Astrocyte of the cerebellum (primary cell): ENCODE measurements around the gene TBC1D22A.

ENCODE experiments used
- DNase-seq: peaks from one replicate; pipeline ENCODE4 v3.0.0-alpha.2; 2011; ENCODE audit warnings: low read depth
- H3K4me3 ChIP-seq: 2 replicates; pipeline ENCODE4 v1.5.1; 2011; ENCODE audit warnings: mild to moderate bottlenecking, low read depth, low read length, moderate library complexity
- CTCF ChIP-seq: IDR thresholded peaks from 2 replicates; pipeline ENCODE4 v1.5.1; 2012; ENCODE audit warnings: low read length, low read depth, moderate library complexity, mild to moderate bottlenecking; ENCODE audit errors: missing control alignments
- in situ Hi-C: cut with HindIII; loops from 2 replicates; pipeline ENCODE4 v1.10.0; 2017; ENCODE audit warnings: low sequenced_read_pairs

The TBC1D22A gene

DNA sequence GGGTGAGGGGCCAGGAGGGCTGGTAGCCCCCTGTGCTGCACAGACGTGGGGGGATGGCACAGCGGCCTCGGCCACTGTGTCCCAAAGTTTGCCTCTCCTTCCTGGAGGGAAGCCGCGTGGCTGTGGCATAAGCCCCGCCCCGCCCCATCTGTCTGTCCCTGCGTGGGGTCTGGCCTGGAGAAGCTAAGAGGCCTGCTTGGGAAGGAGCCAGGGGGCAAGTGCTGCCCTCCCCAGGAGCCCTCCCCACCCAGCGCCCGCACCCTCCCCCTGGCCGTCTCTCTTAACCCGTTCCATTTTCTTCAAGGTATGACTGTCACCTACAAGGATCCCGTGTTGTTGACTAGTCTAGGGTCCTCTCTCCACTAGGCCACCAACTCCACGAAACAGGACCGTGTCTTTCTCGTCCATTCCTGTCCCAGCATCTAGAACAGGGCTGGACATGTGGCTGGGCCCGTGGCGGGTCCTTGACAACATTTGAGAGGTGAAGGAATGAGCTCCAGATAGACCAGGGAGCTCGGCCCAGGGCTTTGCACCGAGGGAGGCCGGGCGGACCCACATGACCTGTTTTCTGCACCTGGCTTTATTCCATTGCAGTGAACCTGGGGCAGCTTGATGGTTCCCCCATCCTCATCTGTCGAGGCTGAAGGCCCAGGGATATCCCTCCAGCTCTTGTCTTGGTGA, 428.0 kb downstream of the TBC1D22A start:
- no peak for TF ChIP-seq CTCF
- DNase-seq, result no peak
- no peak overlapping the region for H3K4me3 ChIP-seq
- in situ Hi-C loops, result no loop called here

GRCh38 chr22:47190957-47191670, 428.7 kb downstream of the TBC1D22A start:
- H3K4me3 ChIP-seq, result no peak overlapping the region
- DNase-seq, result no peak
- TF ChIP-seq CTCF, result no peak
- in situ Hi-C loops, result no loop called here

DNA sequence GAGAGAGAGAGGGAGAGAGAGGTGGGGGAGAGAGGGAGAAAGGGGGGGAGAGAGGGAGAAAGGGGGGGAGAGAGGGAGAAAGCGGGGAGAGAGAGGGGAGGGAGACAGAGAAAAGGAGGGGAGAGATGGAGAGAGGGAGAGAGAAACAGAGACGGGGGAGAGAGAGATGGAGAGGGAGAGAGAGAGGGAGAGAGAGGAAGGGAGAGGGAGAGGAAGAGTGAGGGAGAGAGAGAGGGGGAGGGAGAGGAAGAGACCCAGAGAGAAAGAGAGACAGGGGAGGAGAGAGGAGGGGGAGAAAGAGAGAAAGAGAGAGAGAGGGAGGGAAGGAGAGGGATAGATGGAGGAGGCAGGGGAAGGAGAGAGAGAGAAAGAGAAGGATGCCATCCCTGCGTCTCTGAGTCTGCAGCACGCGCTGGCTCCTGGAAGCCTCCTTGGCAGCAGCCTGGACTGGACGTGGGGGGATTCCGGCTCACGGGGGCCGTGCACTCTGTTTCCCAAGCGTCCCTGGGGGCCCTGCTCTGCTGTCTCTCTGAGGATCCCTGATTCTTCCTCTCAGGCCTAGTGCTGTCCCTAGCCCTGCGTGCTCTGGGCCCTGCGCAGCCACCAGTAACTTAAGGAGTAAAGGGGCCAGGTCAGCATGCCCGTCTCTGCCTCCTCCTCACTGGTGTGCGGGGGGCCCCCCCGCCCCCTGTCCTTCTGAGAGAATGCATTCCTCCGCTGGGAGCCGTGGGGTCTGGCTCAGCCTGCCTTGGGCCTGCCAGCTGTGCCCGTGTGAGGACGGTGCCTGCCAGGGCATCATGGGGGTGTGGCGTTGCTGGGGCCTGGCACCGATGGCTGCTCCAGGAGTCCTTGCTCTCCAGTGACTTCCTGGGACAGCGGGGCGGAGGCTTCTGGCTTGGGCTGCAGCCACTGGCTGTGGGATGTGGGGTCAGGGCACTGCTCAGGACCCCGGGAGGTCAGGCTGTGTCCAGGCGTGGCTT, 429.5 kb downstream of the TBC1D22A start:
- DNase-seq, result no peak

DNA sequence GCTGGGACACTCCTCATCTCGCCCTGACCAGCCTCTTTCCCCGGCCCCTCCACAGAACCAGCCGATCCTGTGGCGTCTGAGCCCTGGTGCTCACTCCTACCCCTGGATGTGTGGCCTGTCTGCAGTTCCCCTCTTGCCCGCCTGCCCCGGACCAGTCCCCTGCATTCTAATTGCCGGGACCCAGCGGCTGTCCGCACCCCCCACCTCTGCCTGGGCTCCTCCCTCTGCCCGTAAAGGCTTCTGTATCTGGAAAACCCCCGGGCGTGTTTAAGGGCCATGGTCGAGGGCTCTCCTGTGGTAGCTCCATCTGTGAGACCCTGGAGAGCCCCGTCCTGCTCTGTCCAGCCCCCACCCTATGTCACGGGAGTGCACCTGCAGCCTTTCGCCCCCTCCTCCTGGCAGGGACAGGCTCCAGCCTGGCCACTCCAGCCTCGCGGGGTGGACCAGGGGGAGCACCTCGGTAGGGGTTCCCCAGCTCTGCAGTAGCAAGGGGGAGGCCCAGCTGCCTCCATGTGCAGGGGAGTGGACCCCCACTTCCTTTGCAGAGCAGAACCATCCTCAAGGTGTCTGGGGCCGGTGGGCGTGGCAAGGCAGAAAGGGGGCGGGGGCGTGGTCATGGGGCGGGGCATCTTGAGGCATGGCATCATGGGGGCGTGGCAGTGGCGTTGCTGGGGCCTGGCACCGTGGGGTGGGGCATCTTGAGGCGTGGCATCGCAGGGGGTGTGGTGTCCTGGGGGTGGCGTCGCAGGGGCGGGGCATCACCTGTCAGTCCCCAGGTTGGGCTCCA, 430.4 kb downstream of the TBC1D22A start:
- DNase-seq, result no peak
- no peak overlapping the region for H3K4me3 ChIP-seq
- in situ Hi-C loops, result no loop called here
- no peak for TF ChIP-seq CTCF

More for the DNA sequence above, 429.5 kb downstream of the TBC1D22A start:
- H3K4me3 ChIP-seq, result no peak overlapping the region
- no peak for TF ChIP-seq CTCF
- in situ Hi-C loops, result no loop called here

DNA sequence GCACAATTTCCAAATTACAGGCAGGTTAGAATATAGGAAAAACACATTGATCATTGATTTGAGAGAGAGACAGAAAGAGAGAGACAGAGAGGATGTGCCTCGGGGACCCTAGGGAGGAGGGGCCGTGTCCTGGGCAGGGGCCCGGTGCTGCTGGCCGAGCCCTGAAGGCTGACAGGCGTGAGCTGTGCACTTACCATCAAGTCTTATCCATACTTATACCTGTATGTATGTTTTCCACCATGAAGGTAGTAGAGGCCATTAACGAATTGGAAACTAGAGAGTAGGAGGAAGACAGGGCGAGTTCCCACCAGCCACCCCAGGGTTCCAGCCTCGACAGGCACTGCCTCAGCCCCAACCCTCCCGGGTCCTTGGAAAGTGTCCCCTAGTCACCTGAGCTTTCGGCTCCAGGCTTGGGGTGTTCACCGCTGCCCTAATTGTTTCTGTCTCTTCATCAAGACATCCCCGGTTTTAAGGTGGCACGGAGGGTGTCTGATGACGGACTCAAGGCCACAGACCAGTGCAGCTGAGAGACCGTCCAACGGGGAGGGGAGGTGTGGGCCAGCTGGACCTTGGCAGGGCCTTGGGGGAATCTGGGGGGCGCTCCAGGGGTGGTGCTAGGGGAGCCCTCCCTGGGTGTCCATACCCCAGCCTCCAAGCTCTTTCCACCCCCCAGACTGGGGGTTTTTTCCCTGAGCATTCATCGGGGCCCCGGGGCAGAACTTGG, 431.3 kb downstream of the TBC1D22A start:
- TF ChIP-seq CTCF, result no peak
- in situ Hi-C loops, result no loop called here
- DNase-seq, result no peak
- no peak overlapping the region for H3K4me3 ChIP-seq
